Mesothelial cell of epicardium (in vitro differentiated cells): ENCODE data around the gene RFC4. TPM values are rescaled to one million over a fixed set of nuclear protein-coding genes. Genes with fewer than 3 reads are reported as not detected.
"Not testable (repeated sequence)": the region's sequence is repeated elsewhere in the genome, so short reads cannot be mapped to it uniquely, and the experiment has no call there.

Experiments used
- DNase-seq, 2 experiments: peaks; one replicate each; pipeline ENCODE4 v3.0.0; 2021; ENCODE audit warnings: low spot score in 2 of 2; ENCODE audit not compliant: unreplicated experiment in 2 of 2
- H3K27ac Mint-ChIP-seq: 2 replicates; pipeline ENCODE4 v1.8.0; 2021; ENCODE audit warnings: mixed read lengths
- H3K27me3 Mint-ChIP-seq: 2 replicates; pipeline ENCODE4 v1.8.0; 2021; ENCODE audit warnings: low read depth, mixed read lengths
- H3K36me3 Mint-ChIP-seq: 2 replicates; pipeline ENCODE4 v1.8.0; 2021; ENCODE audit warnings: mixed read lengths
- H3K4me1 Mint-ChIP-seq: 2 replicates; pipeline ENCODE4 v1.8.0; 2021; ENCODE audit warnings: mixed read lengths
- H3K4me3 Mint-ChIP-seq: 2 replicates; pipeline ENCODE4 v1.8.0; 2021; ENCODE audit warnings: mild to moderate bottlenecking, moderate library complexity, mixed read lengths
- H3K9me3 Mint-ChIP-seq: 2 replicates; pipeline ENCODE4 v1.8.0; 2021; ENCODE audit warnings: mixed read lengths
- total RNA-seq: library from RNA; stranded (reverse); gene quantifications from 3 replicates; pipeline ENCODE4 v1.2.1, GENCODE V29; 2021
- TF ChIP-seq, protein P1 (sequence below): fragments of 200-600 bp; sonication (generic); IDR thresholded peaks from one replicate; pipeline ENCODE4 v1.5.0; 2021; ENCODE audit warnings: antibody characterized with exemption; ENCODE audit not compliant: unreplicated experiment

The RFC4 gene
- total RNA-seq, 1 donor from 2014 or later, result 33.2 TPM

DNA sequence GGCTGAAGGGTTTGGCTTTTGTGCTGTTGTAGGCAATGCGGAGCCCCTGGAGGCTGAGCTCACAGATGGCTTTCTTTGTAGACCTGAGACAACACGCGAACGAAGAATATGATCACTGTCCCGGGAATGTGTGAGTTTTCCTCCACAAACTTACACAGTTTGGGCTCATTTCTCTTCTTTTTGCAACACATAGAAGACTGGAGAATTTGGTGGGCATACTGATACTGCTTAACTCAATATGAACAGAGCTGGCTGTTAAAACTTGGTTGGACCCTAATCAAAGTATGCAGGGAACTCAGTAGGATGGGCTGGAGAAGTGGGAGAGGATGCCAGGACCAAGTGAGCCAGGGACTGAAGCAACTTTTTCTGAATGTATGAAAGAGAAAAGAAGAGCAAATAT is 12.2 kb upstream of the RFC4 start:
- H3K27ac Mint-ChIP-seq, result no peak overlapping the region
- H3K36me3 Mint-ChIP-seq, result no peaks in the 10 kb centered on the region
- peaks cover 18% of the 10 kb centered on the region for H3K27me3 Mint-ChIP-seq
- H3K4me1 Mint-ChIP-seq, result no peaks in the 10 kb centered on the region
- no peaks in the 10 kb centered on the region for H3K9me3 Mint-ChIP-seq
- no peak for DNase-seq
- TF ChIP-seq, protein P1, sequence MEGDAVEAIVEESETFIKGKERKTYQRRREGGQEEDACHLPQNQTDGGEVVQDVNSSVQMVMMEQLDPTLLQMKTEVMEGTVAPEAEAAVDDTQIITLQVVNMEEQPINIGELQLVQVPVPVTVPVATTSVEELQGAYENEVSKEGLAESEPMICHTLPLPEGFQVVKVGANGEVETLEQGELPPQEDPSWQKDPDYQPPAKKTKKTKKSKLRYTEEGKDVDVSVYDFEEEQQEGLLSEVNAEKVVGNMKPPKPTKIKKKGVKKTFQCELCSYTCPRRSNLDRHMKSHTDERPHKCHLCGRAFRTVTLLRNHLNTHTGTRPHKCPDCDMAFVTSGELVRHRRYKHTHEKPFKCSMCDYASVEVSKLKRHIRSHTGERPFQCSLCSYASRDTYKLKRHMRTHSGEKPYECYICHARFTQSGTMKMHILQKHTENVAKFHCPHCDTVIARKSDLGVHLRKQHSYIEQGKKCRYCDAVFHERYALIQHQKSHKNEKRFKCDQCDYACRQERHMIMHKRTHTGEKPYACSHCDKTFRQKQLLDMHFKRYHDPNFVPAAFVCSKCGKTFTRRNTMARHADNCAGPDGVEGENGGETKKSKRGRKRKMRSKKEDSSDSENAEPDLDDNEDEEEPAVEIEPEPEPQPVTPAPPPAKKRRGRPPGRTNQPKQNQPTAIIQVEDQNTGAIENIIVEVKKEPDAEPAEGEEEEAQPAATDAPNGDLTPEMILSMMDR, result no peak
- H3K4me3 Mint-ChIP-seq, result no peak overlapping the region

DNA sequence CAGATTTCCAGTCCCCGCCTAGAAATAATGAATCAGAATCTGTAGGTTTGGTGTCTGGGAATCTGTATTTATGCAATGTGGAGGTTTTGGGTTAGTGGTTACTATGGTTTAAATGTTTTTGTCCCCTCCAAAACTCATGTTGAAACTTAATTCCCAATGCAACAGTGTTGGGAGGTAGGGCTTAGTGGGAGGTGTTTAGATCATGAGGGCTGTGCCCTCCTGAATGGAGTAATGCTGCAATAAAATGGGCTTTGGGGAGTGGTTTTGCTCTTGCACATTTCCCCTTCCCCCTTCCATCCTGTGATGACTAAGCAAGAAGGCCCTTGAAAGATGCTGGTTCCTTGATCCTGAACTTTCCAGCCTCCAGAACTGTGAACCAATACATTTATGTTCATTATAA is 9.2 kb upstream of the RFC4 start:
- Mint-ChIP-seq H3K4me3 (no peak overlapping the region), H3K4me1 (no peaks in the 10 kb centered on the region), H3K27me3 (peaks cover 4% of the 10 kb centered on the region), H3K36me3 (no peaks in the 10 kb centered on the region), H3K9me3 (no peaks in the 10 kb centered on the region), H3K27ac (no peak overlapping the region)
- TF ChIP-seq, protein P1, result no peak
- DNase-seq, result no peak

DNA sequence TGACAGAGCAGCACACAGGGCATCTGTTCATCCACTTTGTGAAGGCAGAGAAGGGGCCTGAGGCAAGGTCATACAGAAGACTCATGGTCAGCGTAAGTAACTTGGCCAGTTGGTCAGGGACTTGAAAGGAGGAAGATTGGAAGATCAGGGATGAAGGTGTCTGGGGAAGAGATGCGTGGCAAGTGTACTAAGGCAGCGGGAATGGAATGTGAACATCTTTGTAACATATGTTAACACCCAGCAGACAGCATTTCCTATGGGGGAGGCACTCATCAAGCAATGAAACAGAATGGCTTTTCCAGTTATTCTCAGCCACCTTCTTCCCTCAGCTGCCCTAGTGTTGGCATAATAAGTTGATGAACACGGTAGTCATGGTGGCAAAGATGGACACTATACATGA is 7.8 kb upstream of the RFC4 start:
- H3K4me3 Mint-ChIP-seq, result no peak overlapping the region

DNA sequence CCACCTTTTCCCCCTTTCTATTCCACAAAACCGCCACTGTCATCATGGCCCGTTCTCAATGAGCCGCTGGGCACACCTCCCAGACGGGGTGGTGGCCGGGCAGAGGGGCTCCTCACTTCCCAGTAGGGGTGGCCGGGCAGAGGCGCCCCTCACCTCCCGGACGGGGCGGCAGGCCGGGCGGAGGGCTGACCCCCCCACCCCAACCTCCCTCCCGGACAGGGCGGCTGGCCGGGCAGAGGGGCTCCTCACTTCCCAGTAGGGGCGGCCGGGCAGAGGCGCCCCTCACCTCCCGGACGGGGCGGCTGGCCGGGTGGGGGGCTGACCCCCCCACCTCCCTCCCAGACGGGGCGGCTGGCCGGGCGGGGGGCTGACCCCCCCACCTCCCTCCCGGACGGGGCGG is 5.0 kb upstream of the RFC4 start:
- H3K4me3 Mint-ChIP-seq, H3K4me1 Mint-ChIP-seq, H3K27ac Mint-ChIP-seq, H3K27me3 Mint-ChIP-seq, DNase-seq, H3K36me3 Mint-ChIP-seq, H3K9me3 Mint-ChIP-seq: not testable (repeated sequence)

More for the DNA sequence above, 7.8 kb upstream of the RFC4 start:
- DNase-seq, result no peak
- H3K27me3 Mint-ChIP-seq, result peaks cover 4% of the 10 kb centered on the region
- H3K4me1 Mint-ChIP-seq, result no peaks in the 10 kb centered on the region
- no peaks in the 10 kb centered on the region for H3K36me3 Mint-ChIP-seq
- TF ChIP-seq, protein P1, result no peak
- no peak overlapping the region for H3K27ac Mint-ChIP-seq
- no peaks in the 10 kb centered on the region for H3K9me3 Mint-ChIP-seq

DNA sequence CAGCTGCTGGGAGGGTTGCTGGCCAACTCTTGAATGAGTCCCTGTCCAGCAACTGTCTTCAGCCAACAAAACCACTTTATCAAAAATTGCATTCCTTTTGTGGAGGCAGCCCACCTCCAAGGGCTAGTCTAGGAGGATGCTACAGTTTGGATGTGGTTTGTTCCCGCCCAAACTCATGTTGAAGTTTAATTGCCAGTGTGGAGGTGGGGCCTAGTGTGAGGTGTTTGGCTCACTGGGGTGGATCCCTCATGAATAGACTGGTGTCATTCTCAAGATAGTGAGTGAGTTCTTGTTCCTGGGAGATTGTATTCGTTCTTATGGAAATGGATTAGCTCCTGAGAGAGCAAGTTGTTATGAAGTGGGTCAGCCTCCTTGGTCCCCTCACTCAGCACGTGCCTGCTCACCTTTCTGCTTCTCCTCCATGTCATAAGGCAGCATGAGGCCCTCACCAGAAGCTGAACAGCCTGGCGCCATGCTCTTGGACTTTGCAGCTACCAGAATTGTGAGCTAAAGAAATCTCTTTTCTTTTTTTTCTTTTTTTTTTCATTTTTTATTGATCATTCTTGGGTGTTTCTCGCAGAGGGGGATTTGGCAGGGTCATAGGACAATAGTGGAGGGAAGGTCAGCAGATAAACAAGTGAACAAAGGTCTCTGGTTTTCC is 4.2 kb upstream of the RFC4 start:
- H3K4me3 Mint-ChIP-seq, result no peak overlapping the region
- TF ChIP-seq, protein P1, result no peak
- peaks cover 4% of the 10 kb centered on the region for H3K27me3 Mint-ChIP-seq
- no peak overlapping the region for H3K27ac Mint-ChIP-seq
- H3K4me1 Mint-ChIP-seq, result peaks cover 10% of the 10 kb centered on the region
- DNase-seq, result no peak
- H3K9me3 Mint-ChIP-seq, result no peaks in the 10 kb centered on the region
- no peaks in the 10 kb centered on the region for H3K36me3 Mint-ChIP-seq

DNA sequence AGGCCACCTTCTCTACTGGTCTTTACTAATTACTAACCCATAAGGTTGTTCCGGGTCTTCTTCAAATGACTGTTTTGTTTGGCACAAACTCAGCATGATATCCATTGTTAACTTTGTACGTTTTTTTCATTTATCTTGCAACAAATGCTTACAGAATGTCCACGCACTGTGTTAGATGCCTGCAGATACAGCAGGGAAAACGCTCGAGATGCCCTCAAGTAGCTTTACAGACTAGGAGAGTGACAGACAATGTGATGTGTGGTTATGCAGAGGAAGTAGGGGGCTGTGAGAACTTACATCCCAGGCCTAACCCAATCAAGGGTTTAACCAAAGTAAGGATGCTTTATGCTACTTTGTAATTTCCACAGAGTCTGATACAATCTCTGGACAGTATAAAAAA is 949 bp upstream of the RFC4 start:
- H3K4me3 Mint-ChIP-seq, result peak overlapping the region; percentile 94
- H3K36me3 Mint-ChIP-seq, result peaks cover 4% of the 10 kb centered on the region
- TF ChIP-seq, protein P1, result no peak
- H3K4me1 Mint-ChIP-seq, result peaks cover 12% of the 10 kb centered on the region
- DNase-seq, result no peak
- peaks cover 2% of the 10 kb centered on the region for H3K27me3 Mint-ChIP-seq
- H3K27ac Mint-ChIP-seq, result peak overlapping the region; percentile 90
- no peaks in the 10 kb centered on the region for H3K9me3 Mint-ChIP-seq

DNA sequence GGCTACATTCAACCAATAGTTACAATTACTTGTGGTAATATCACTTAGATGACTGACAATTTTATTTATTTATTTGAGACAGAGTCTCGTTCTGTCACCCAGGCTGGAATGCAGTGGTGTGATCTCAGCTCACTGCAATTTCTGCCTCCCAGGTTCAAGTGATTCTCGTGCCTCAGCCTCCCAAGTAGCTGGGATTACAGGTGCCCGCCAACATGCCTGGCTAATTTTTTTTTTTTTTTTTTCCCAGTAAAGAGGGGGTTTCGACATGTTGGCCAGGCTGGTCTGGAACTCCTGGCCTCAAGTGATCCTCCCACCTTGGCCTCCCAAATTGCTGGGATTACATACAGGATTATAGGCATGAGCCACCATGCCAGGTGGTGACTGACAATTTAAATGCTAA is 2.8 kb downstream of the RFC4 start:
- peaks cover 12% of the 10 kb centered on the region for H3K36me3 Mint-ChIP-seq
- H3K4me3 Mint-ChIP-seq, H3K27ac Mint-ChIP-seq: not testable (repeated sequence)

More for the DNA sequence above, 2.8 kb downstream of the RFC4 start:
- not testable (repeated sequence) for H3K9me3 Mint-ChIP-seq, H3K27me3 Mint-ChIP-seq, DNase-seq
- H3K4me1 Mint-ChIP-seq, result peaks cover 12% of the 10 kb centered on the region
